Prostate gland (tissue), 2 donors: ENCODE data around the gene RACK1. TPM values are rescaled to one million over a fixed set of nuclear protein-coding genes. Genes with fewer than 3 reads are reported as not detected.
A peak's percentile ranks its signal among the peaks of the same experiment; 100 is the strongest.

Experiments
- DNase-seq: peaks from one replicate; pipeline ENCODE4 v3.0.0-alpha.2; 2019; ENCODE audit warnings: low spot score
- H3K27ac ChIP-seq, 2 donors: fragments of 200-600 bp; sonication (generic); 2 replicates each; pipeline ENCODE4 v1.5.1; 2017 to 2019
- H3K27me3 ChIP-seq: fragments of 200-600 bp; sonication (generic); replicated peaks from 2 replicates; pipeline ENCODE4 v1.5.1; 2019; ENCODE audit not compliant: insufficient read depth
- H3K36me3 ChIP-seq, 2 donors: fragments of 200-600 bp; sonication (generic); 1 replicate in 1 of 2; 2 replicates in 1 of 2; pipeline versions ENCODE4 v1.5.1 to v1.8.1; 2017 to 2019
- H3K4me1 ChIP-seq: fragments of 200-600 bp; sonication (generic); replicated peaks from 2 replicates; pipeline ENCODE4 v1.5.1; 2019
- H3K4me3 ChIP-seq, 2 donors: fragments of 200-600 bp; sonication (generic); 2 replicates each; pipeline ENCODE4 v1.5.1; 2017 to 2019
- H3K9me3 ChIP-seq: fragments of 200-600 bp; sonication (generic); 2 replicates; pipeline ENCODE4 v1.5.1; 2017
- CTCF ChIP-seq, 4 experiments: fragments of 200-600 bp in 2 of 4; fragments of 450-650 bp in 2 of 4; sonication (generic) in 2 of 4; IDR thresholded peaks; 1 replicate in 3 of 4; 2 replicates in 1 of 4; pipeline ENCODE4 v1.5.1; 2016 to 2019; ENCODE audit warnings: antibody characterized with exemption in 4 of 4, mild to moderate bottlenecking in 2 of 4, moderate library complexity in 2 of 4
- POLR2A ChIP-seq: fragments of 450-650 bp; IDR thresholded peaks from one replicate; pipeline ENCODE4 v1.6.1; 2016; ENCODE audit warnings: antibody characterized with exemption, mild to moderate bottlenecking
- POLR2AphosphoS5 ChIP-seq: sonication (generic); formaldehyde crosslinking; IDR thresholded peaks from one replicate; pipeline ENCODE4 v1.6.1; 2017; ENCODE audit warnings: antibody characterized with exemption
- WGBS: methylation state at CpG from one replicate; pipeline ENCODE4 v1.1.5; 2018; 5-methylcytosine and 5-hydroxymethylcytosine counted together
- intact Hi-C: fragments of 100-400 bp; cut with DNase I; formaldehyde crosslinking; loops from one replicate; pipeline ENCODE4 v1.14.2; 2022
- total RNA-seq, 2 donors: library from RNA; depleted of rRNA; stranded (reverse); fragments of >200 nt; gene quantifications; one replicate each; pipeline ENCODE4 v1.1.0, GENCODE V29; 2016

Gene RACK1
- total RNA-seq, 2 donors from 2014 or later = 2,058 to 4,360 TPM

GRCh38 chr5:181248277-181248676 lies 4.6 kb upstream of the RACK1 start:
- Histone ChIP-seq H3K27me3 (no peaks in the 10 kb centered on the region), H3K4me3 (peak overlapping the region; percentile 67 to 74), H3K4me1 (peaks cover 9% of the 10 kb centered on the region), H3K9me3 (no peaks in the 10 kb centered on the region), H3K36me3 (no peaks in the 10 kb centered on the region), H3K27ac (peak overlapping the region; percentile 49 to 96)
- TF ChIP-seq CTCF (IDR thresholded peaks at IDR 0.05) = no peak
- no peak for TF ChIP-seq POLR2A
- no peak for TF ChIP-seq POLR2AphosphoS5
- intact Hi-C loops = loop anchor here (10.0 kb wide), 2 partner anchors 383 to 443 kb away; partner anchors contain the start of genes MGAT1 and ZFP62
- WGBS = 85% methylated on average over 4 of the region's 4 CpGs
- no peak for DNase-seq

DNA sequence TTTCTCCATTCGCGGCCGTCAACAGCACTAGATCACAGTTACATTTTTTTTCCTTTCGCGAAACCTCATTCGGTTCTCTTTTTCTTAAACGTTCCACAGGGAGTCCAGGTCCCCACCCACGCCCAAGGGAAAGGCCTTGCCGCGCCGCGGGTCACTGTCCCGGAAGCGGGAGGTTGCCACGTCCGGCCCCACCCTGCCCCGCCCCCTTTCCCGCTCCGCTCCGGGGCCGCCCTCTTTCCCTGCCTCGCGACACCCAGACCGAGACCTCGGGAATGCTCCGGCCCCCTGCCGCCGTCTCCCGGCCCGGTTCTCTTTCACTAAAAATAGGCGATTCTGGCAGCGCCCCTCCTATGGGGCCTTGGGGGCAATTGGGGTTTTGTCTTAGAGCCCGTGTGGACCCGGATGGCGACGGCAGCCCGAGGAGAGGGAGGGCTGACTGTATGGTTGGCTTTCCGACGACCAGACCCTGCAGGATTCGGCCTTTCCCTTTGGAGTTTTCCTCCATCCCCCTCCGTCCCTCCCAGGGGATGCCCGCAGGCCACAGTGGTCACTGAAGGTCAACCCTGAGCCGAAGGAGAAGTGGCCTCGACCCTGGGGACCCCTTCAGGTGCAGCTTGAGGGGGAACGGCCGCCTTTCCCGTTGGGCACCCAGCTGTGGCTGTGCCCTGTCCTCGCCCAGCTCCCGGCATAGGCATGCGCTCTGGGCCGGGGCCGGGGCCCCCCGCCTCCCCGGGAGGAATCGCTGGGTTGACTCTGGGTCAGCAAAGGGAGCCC lies 2.8 kb upstream of the RACK1 start:
- H3K27me3 ChIP-seq = no peaks in the 10 kb centered on the region
- no peaks in the 10 kb centered on the region for H3K9me3 ChIP-seq
- WGBS = under 1% methylated on average over 52 of the region's 55 CpGs
- peak overlapping the region; percentile 92 to 96 for H3K27ac ChIP-seq
- peaks cover 17% of the 10 kb centered on the region for H3K4me1 ChIP-seq
- peak; percentile 84 for DNase-seq
- intact Hi-C loops = loop anchor here (10.0 kb wide), 2 partner anchors 382 to 442 kb away; partner anchors contain the start of genes MGAT1 and ZFP62
- TF ChIP-seq POLR2AphosphoS5 (peak; percentile 76), CTCF (IDR thresholded peaks at IDR 0.05) (peak in 1 of 4 experiments; percentile 28), POLR2A (no peak)
- H3K36me3 ChIP-seq = peaks cover 0 to 4% of the 10 kb centered on the region in 2 donors
- peak overlapping the region; percentile 67 to 74 for H3K4me3 ChIP-seq

GRCh38 chr5:181245427-181246275 lies 1.9 kb upstream of the RACK1 start:
- peak overlapping the region; percentile 92 to 96 for H3K27ac ChIP-seq
- DNase-seq = no peak
- peaks cover 17% of the 10 kb centered on the region for H3K4me1 ChIP-seq
- WGBS = 29% methylated on average over 34 of the region's 34 CpGs
- peaks cover 0 to 10% of the 10 kb centered on the region in 2 donors for H3K36me3 ChIP-seq
- H3K4me3 ChIP-seq = peak overlapping the region; percentile 67 to 74
- H3K9me3 ChIP-seq = no peaks in the 10 kb centered on the region
- H3K27me3 ChIP-seq = no peaks in the 10 kb centered on the region
- intact Hi-C loops = loop anchor here (10.0 kb wide), 2 partner anchors 381 to 441 kb away; partner anchors contain the start of genes MGAT1 and ZFP62
- TF ChIP-seq POLR2AphosphoS5 (no peak), CTCF (IDR thresholded peaks at IDR 0.05) (no peak), POLR2A (no peak)

DNA sequence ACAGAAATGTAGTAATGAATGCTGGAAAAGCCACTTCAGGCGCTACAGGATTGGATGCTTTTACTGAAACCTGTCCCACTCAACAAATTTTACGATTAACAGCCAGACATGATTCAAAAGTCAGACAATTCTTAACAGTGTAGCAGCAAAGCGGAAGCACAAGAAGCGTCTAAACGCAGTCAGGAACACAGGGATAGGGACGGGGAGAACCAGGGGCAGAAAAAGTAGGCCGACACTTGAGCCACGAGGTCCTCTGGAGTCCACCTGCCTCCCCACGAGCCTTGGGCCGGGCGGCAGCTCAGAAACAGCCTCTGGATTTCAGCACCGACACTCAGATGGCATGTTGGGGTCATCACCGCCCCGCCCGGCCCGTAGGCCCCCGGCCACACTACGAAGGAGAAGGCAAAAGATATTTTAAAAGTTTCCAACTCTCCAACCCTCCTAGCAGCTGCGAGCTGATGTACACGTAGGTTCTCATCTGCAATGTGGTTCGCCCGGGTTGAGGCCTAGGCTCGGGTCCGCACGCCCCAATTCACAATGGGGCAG lies 615 bp downstream of the RACK1 start:
- H3K4me1 ChIP-seq = peaks cover 8% of the 10 kb centered on the region
- H3K27me3 ChIP-seq = no peaks in the 10 kb centered on the region
- H3K4me3 ChIP-seq = peak overlapping the region; percentile 57 to 67
- TF ChIP-seq POLR2A (no peak), POLR2AphosphoS5 (no peak), CTCF (IDR thresholded peaks at IDR 0.05) (no peak)
- H3K9me3 ChIP-seq = no peaks in the 10 kb centered on the region
- peaks cover 9 to 31% of the 10 kb centered on the region in 2 donors for H3K36me3 ChIP-seq
- peak overlapping the region; percentile 77 to 92 for H3K27ac ChIP-seq
- intact Hi-C loops = loop anchor here (2.0 to 10.0 kb wide), 3 partner anchors 20 to 438 kb away; partner anchors contain the start of genes MGAT1, TRIM41 and ZFP62
- WGBS = 0% methylated on average over 25 of the region's 25 CpGs
- DNase-seq = no peak
